Testis (tissue), 3 donors: ENCODE data around the gene XXYLT1. TPM values are rescaled to one million over a fixed set of nuclear protein-coding genes. Genes with fewer than 3 reads are reported as not detected.

Experiments used
- DNase-seq: peaks from one replicate; pipeline ENCODE4 v3.0.0-alpha.2; 2019
- H3K27ac ChIP-seq, 2 donors: fragments of 200-600 bp; sonication (generic); one replicate each; pipeline ENCODE4 v1.5.1; 2019
- H3K27me3 ChIP-seq: fragments of 200-600 bp; sonication (generic); one replicate; pipeline ENCODE4 v1.5.1; 2019
- H3K36me3 ChIP-seq: fragments of 200-600 bp; sonication (generic); one replicate; pipeline ENCODE4 v1.5.1; 2017; ENCODE audit warnings: low read depth; ENCODE audit errors: missing control alignments
- H3K4me1 ChIP-seq: fragments of 200-600 bp; sonication (generic); one replicate; pipeline ENCODE4 v1.5.1; 2019
- H3K4me3 ChIP-seq, 2 donors: fragments of 200-600 bp; sonication (generic); one replicate each; pipeline ENCODE4 v1.5.1; 2017 to 2019
- H3K9me3 ChIP-seq: fragments of 200-600 bp; sonication (generic); one replicate; pipeline ENCODE4 v1.5.1; 2017
- CTCF ChIP-seq, 3 experiments: fragments of 450-650 bp in 2 of 3; fragments of 200-600 bp in 1 of 3; sonication (generic) in 1 of 3; IDR thresholded peaks; one replicate each; pipeline ENCODE4 v1.5.1; 2016 to 2019; ENCODE audit warnings: antibody characterized with exemption in 3 of 3, mild to moderate bottlenecking in 2 of 3, moderate library complexity in 1 of 3
- POLR2A ChIP-seq: fragments of 450-650 bp; IDR thresholded peaks from one replicate; pipeline ENCODE4 v1.6.1; 2017; ENCODE audit warnings: antibody characterized with exemption, mild to moderate bottlenecking, moderate library complexity
- WGBS, 2 donors: methylation state at CpG; one replicate each; pipeline ENCODE4 v1.1.5; 2018; 5-methylcytosine and 5-hydroxymethylcytosine counted together
- intact Hi-C: fragments of 100-400 bp; cut with DNase I; formaldehyde crosslinking; loops from one replicate; pipeline ENCODE4 v1.15.1; 2023; ENCODE audit warnings: low total_unique reads
- polyA plus RNA-seq: library from polyadenylated mRNA; stranded (reverse); fragments of 350-450 nt; fragmentation: Illumina TruSeq; extraction: RNeasy Lipid Tissue Mini Kit (QIAGEN cat#74804); gene quantifications from one replicate; pipeline ENCODE4 v1.2.3, GENCODE V29; 2014; ENCODE audit warnings: low read depth, low replicate concordance; ENCODE audit not compliant: insufficient read depth
- total RNA-seq, 2 donors: library from RNA; depleted of rRNA; stranded (reverse); fragments of >200 nt; gene quantifications; one replicate each; pipeline ENCODE4 v1.2.3, GENCODE V29; 2016

Gene XXYLT1
- total and polyA plus RNA-seq, 3 donors from 2014 or later = 7.2 to 12.5 (median 11.1) TPM

GRCh38 chr3:195083659-195084058 lies 187.3 kb downstream of the XXYLT1 start:
- intact Hi-C loops = no loop called here
- Histone ChIP-seq H3K9me3 (no peaks in the 10 kb centered on the region), H3K4me3 (no peak overlapping the region), H3K27me3 (no peaks in the 10 kb centered on the region), H3K4me1 (no peaks in the 10 kb centered on the region), H3K36me3 (no peaks in the 10 kb centered on the region), H3K27ac (no peak overlapping the region)
- TF ChIP-seq POLR2A (no peak), CTCF (IDR thresholded peaks at IDR 0.05) (no peak)
- no peak for DNase-seq
- 93 to 94% methylated on average over 15 of the region's 15 CpGs for WGBS, 2 donors

GRCh38 chr3:195082811-195083210 lies 188.1 kb downstream of the XXYLT1 start:
- H3K9me3 ChIP-seq = no peaks in the 10 kb centered on the region
- 95 to 96% methylated on average over 10 of the region's 10 CpGs for WGBS, 2 donors
- H3K4me3 ChIP-seq = no peak overlapping the region
- no peaks in the 10 kb centered on the region for H3K27me3 ChIP-seq
- no peaks in the 10 kb centered on the region for H3K36me3 ChIP-seq
- TF ChIP-seq CTCF (IDR thresholded peaks at IDR 0.05) (no peak), POLR2A (no peak)
- no peaks in the 10 kb centered on the region for H3K4me1 ChIP-seq
- intact Hi-C loops = no loop called here
- no peak overlapping the region for H3K27ac ChIP-seq
- DNase-seq = no peak

- Histone ChIP-seq H3K4me1 (no peaks in the 10 kb centered on the region), H3K4me3 (no peak overlapping the region), H3K9me3 (no peaks in the 10 kb centered on the region), H3K27me3 (no peaks in the 10 kb centered on the region), H3K27ac (no peak overlapping the region), H3K36me3 (no peaks in the 10 kb centered on the region)
- no peak for DNase-seq
- intact Hi-C loops = no loop called here
- TF ChIP-seq POLR2A (no peak), CTCF (IDR thresholded peaks at IDR 0.05) (no peak)
- 82 to 85% methylated on average over 12 of the region's 12 CpGs for WGBS, 2 donors
These were observed 189.6 kb downstream of the XXYLT1 start for GRCh38 chr3:195081242-195081963.

GRCh38 chr3:195080571-195081151 lies 190.3 kb downstream of the XXYLT1 start:
- Histone ChIP-seq H3K4me1 (no peaks in the 10 kb centered on the region), H3K27me3 (no peaks in the 10 kb centered on the region), H3K36me3 (no peaks in the 10 kb centered on the region), H3K9me3 (no peaks in the 10 kb centered on the region), H3K4me3 (no peak overlapping the region), H3K27ac (no peak overlapping the region)
- intact Hi-C loops = no loop called here
- DNase-seq = no peak
- 81 to 85% methylated on average over 15 to 16 of the region's 16 CpGs for WGBS, 2 donors
- TF ChIP-seq CTCF (IDR thresholded peaks at IDR 0.05) (no peak), POLR2A (no peak)

- TF ChIP-seq CTCF (IDR thresholded peaks at IDR 0.05) (no peak), POLR2A (no peak)
- Histone ChIP-seq H3K27me3 (no peaks in the 10 kb centered on the region), H3K36me3 (no peaks in the 10 kb centered on the region), H3K9me3 (no peaks in the 10 kb centered on the region), H3K4me3 (no peak overlapping the region), H3K4me1 (no peaks in the 10 kb centered on the region), H3K27ac (no peak overlapping the region)
- intact Hi-C loops = no loop called here
- 86 to 100% methylated on average over 2 to 3 of the region's 3 CpGs for WGBS, 2 donors
- no peak for DNase-seq
These were observed 190.8 kb downstream of the XXYLT1 start for GRCh38 chr3:195080125-195080524.
